Thymus (tissue), 11 donors: ENCODE results near the gene GCGR. TPM values are rescaled to one million over a fixed set of nuclear protein-coding genes. Genes with fewer than 3 reads are reported as not detected.

Source experiments
- DNase-seq, 9 donors: peaks; one replicate each; pipeline ENCODE4 v3.0.0-alpha.2; 2013; ENCODE audit warnings: low spot score in 9 of 9, low read depth in 6 of 9, missing footprints in 1 of 9
- H3K27ac ChIP-seq, 2 donors: one replicate each; pipeline ENCODE4 v1.5.1; 2013; ENCODE audit warnings: control low read depth in 1 of 2, low read depth in 1 of 2, low read length in 1 of 2, mild to moderate bottlenecking in 1 of 2, moderate library complexity in 1 of 2
- H3K27me3 ChIP-seq, 2 donors: one replicate each; pipeline ENCODE4 v1.5.1; 2013; ENCODE audit warnings: low read length in 1 of 2; ENCODE audit not compliant: control insufficient read depth in 2 of 2, insufficient read depth in 1 of 2
- H3K36me3 ChIP-seq, 2 donors: one replicate each; pipeline ENCODE4 v1.5.1; 2013; ENCODE audit warnings: low read length in 1 of 2, mild to moderate bottlenecking in 1 of 2, moderate library complexity in 1 of 2; ENCODE audit not compliant: control insufficient read depth in 2 of 2, insufficient read depth in 2 of 2
- H3K4me1 ChIP-seq, 2 donors: one replicate each; pipeline ENCODE4 v1.5.1; 2013; ENCODE audit warnings: low read length in 2 of 2; ENCODE audit not compliant: control insufficient read depth in 2 of 2, insufficient read depth in 2 of 2
- H3K4me3 ChIP-seq, 2 donors: one replicate each; pipeline ENCODE4 v1.5.1; 2013; ENCODE audit warnings: low read length in 2 of 2, control low read depth in 1 of 2, mild to moderate bottlenecking in 1 of 2
- H3K9me3 ChIP-seq, 2 donors: one replicate each; pipeline ENCODE4 v1.5.1; 2013; ENCODE audit warnings: low read length in 1 of 2, mild to moderate bottlenecking in 1 of 2; ENCODE audit not compliant: control insufficient read depth in 2 of 2, insufficient read depth in 1 of 2
- WGBS: extraction: QIAGEN DNeasy Blood & Tissue Kit; methylation state at CpG from one replicate; pipeline ENCODE4 v1.1.7; 2013; 5-methylcytosine and 5-hydroxymethylcytosine counted together
- polyA plus RNA-seq: library from polyadenylated mRNA; stranded (reverse); fragments of 200-250 nt; gene quantifications from one replicate; pipeline ENCODE4 v1.2.3, GENCODE V29; 2013
- total RNA-seq: library from RNA; stranded (reverse); fragments of 120-200 nt; gene quantifications from one replicate; pipeline ENCODE4 v1.2.4, GENCODE V29; 2013
- donor health status: healthy.

Gene GCGR
- total and polyA plus RNA-seq, 2 donors, result 0.05 to 0.80 TPM

- H3K9me3 ChIP-seq, result no peaks in the 10 kb centered on the region
- 92% methylated on average over 42 of the region's 42 CpGs for WGBS
- H3K27ac ChIP-seq, result no peak overlapping the region
- H3K27me3 ChIP-seq, result peaks cover 14 to 58% of the 10 kb centered on the region in 2 donors
- H3K36me3 ChIP-seq, result no peaks in the 10 kb centered on the region
- no peaks in the 10 kb centered on the region for H3K4me1 ChIP-seq
- H3K4me3 ChIP-seq, result no peak overlapping the region
- no peak for DNase-seq
Measured at GRCh38 chr17:81810892-81811704, 7.1 kb downstream of the GCGR start.

- H3K36me3 ChIP-seq, result no peaks in the 10 kb centered on the region
- H3K27me3 ChIP-seq, result peaks cover 7 to 49% of the 10 kb centered on the region in 2 donors
- H3K4me3 ChIP-seq, result no peak overlapping the region
- H3K4me1 ChIP-seq, result no peaks in the 10 kb centered on the region
- H3K9me3 ChIP-seq, result no peaks in the 10 kb centered on the region
- no peak overlapping the region for H3K27ac ChIP-seq
- WGBS, result 88% methylated on average over 24 of the region's 24 CpGs
- DNase-seq, result no peak
Measured at GRCh38 chr17:81811705-81812570, 8.0 kb downstream of the GCGR start.

DNA sequence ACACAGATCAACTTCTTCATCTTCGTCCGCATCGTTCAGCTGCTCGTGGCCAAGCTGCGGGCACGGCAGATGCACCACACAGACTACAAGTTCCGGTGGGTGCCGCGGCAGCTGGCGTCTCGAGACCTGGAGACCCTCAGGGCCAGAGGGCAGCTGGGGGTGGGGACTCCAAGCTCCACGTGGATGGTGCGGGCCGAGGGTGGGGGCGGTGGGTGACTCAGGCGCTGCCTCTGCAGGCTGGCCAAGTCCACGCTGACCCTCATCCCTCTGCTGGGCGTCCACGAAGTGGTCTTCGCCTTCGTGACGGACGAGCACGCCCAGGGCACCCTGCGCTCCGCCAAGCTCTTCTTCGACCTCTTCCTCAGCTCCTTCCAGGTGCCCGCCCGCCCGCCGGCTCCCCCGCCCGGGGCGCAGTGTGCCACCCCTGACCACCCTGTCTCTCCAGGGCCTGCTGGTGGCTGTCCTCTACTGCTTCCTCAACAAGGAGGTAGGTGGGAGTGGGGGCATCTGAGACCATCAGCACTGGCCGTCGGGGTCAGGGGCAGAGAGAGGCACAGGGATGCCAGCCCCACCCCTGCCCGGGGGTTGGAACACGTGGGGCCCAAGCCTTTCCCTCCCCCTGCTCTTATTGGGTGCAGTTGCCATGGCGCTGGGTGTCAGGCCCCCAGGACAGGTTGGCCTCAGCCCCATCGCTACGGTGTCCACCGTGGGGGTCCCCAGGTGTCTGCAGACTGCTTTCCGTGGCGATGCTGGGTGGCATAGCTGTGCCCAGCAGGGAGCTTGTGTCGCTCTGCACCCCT lies 8.8 kb downstream of the GCGR start:
- Histone ChIP-seq H3K27ac (no peak overlapping the region), H3K4me1 (no peaks in the 10 kb centered on the region), H3K27me3 (peaks cover under 1 to 46% of the 10 kb centered on the region in 2 donors), H3K9me3 (no peaks in the 10 kb centered on the region), H3K4me3 (no peak overlapping the region), H3K36me3 (no peaks in the 10 kb centered on the region)
- WGBS, result 94% methylated on average over 45 of the region's 45 CpGs
- DNase-seq, result no peak

GRCh38 chr17:81813371-81813684 lies 9.4 kb downstream of the GCGR start:
- peaks cover 0 to 44% of the 10 kb centered on the region in 2 donors for H3K27me3 ChIP-seq
- 95% methylated on average over 15 of the region's 15 CpGs for WGBS

DNA sequence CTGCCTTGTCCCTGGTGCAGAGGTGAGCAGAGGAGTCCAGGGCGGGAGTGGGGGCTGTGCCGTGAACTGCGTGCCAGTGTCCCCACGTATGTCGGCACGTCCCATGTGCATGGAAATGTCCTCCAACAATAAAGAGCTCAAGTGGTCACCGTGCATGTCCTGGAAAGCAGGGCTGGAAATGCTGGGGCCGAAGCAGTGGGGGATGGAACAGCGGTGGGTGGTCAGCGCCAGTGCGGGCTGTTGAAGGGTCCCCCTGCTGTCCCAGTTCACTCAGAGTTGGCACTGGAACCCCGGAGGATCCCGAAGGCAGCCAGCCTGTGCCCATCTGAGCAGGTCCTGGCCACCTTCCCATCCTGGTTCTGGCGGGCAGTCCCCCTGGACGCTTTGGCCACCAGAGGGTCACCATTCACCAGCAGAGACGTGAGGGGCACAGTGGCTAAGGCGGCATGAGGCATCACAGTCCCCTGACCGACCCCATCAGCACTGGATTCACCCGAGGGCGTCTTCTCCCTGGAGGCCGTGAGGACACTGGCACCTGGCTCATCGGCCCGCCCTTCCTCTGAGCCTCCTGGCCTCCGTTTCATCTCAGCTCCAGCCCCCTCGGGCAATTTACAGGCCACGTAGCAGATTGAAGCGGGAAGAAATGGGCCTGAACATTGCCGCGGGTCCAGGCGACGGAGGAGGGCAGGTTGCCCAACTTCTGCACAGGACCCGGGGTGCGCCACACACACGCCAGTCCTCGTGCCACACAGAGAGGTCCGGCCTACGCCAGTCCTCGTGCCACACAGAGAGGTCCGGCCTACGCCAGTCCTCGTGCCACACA lies 10.1 kb downstream of the GCGR start:
- Histone ChIP-seq H3K4me1 (no peaks in the 10 kb centered on the region), H3K4me3 (no peak overlapping the region), H3K36me3 (no peaks in the 10 kb centered on the region), H3K27me3 (peaks cover 0 to 38% of the 10 kb centered on the region in 2 donors), H3K27ac (no peak overlapping the region), H3K9me3 (no peaks in the 10 kb centered on the region)
- no peak for DNase-seq
- 95% methylated on average over 41 of the region's 41 CpGs for WGBS

More at GRCh38 chr17:81813371-81813684, 9.4 kb downstream of the GCGR start:
- Histone ChIP-seq H3K4me1 (no peaks in the 10 kb centered on the region), H3K9me3 (no peaks in the 10 kb centered on the region), H3K4me3 (no peak overlapping the region), H3K27ac (no peak overlapping the region), H3K36me3 (no peaks in the 10 kb centered on the region)
- DNase-seq, result no peak

- Histone ChIP-seq H3K4me3 (no peak overlapping the region), H3K27me3 (peaks cover 0 to 36% of the 10 kb centered on the region in 2 donors), H3K4me1 (no peaks in the 10 kb centered on the region), H3K9me3 (no peaks in the 10 kb centered on the region), H3K27ac (no peak overlapping the region), H3K36me3 (no peaks in the 10 kb centered on the region)
- no peak for DNase-seq
- 92% methylated on average over 21 of the region's 24 CpGs for WGBS
Measured at GRCh38 chr17:81814748-81815645, 11.0 kb downstream of the GCGR start.

DNA sequence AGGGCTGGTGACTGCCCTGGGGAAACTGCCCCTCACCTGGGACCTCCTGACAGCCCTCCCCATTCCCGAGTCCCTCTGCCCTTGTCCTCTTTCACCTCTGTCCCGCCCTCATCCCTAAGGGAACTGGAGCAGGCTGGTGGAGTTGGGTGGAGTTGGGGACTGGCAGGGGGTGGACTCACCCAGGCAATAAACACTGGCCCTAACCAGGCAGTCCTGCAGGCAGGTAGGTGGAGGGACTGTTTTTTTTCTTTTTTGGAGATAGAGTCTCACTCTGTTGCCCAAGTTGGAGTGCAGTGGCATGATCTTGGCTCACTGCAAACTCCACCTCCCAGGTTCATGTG lies 11.7 kb downstream of the GCGR start:
- WGBS, result 97% methylated on average over 2 of the region's 2 CpGs
- no peak for DNase-seq
- peaks cover 0 to 30% of the 10 kb centered on the region in 2 donors for H3K27me3 ChIP-seq

GRCh38 chr17:81817758-81818147 lies 13.8 kb downstream of the GCGR start:
- Histone ChIP-seq H3K36me3 (peaks cover 5 to 8% of the 10 kb centered on the region in 2 donors), H3K4me3 (no peak overlapping the region), H3K27me3 (peaks cover 0 to 24% of the 10 kb centered on the region in 2 donors), H3K27ac (no peak overlapping the region), H3K9me3 (no peaks in the 10 kb centered on the region), H3K4me1 (no peaks in the 10 kb centered on the region)
- no peak for DNase-seq
- WGBS, result 72% methylated on average over 7 of the region's 7 CpGs

More for the DNA sequence above, 11.7 kb downstream of the GCGR start:
- H3K36me3 ChIP-seq, result no peaks in the 10 kb centered on the region
- H3K9me3 ChIP-seq, result no peaks in the 10 kb centered on the region
- no peak overlapping the region for H3K27ac ChIP-seq
- no peaks in the 10 kb centered on the region for H3K4me1 ChIP-seq
- no peak overlapping the region for H3K4me3 ChIP-seq
